22Rv1 (cell line): ENCODE results near the gene LRR1.

Experiments
- CTCF ChIP-seq: fragments of 450-650 bp; IDR thresholded peaks from 2 replicates; pipeline ENCODE4 v1.5.1; 2017; ENCODE audit warnings: mild to moderate bottlenecking
- ZFX ChIP-seq: fragments of 450-650 bp; IDR thresholded peaks from 2 replicates; pipeline ENCODE4 v1.6.1; 2017; ENCODE audit warnings: antibody characterized with exemption, borderline replicate concordance

GRCh38 chr14:49634547-49635334, 36.0 kb downstream of the LRR1 start, which contains the start of gene DNAAF2:
- TF ChIP-seq CTCF = peak; percentile 53
- TF ChIP-seq ZFX = no peak
